Gastrocnemius medialis (tissue), 4 donors: ENCODE measurements around the gene GRIFIN.

Source experiments
- CTCF ChIP-seq, 5 experiments: fragments of 450-650 bp in 3 of 5; fragments of 200-600 bp in 2 of 5; sonication (generic) in 2 of 5; IDR thresholded peaks in 4 of 5; conservative IDR thresholded peaks in 1 of 5; 1 replicate in 4 of 5; 2 replicates in 1 of 5; pipeline ENCODE4 v1.5.1; 2016 to 2019; ENCODE audit warnings: antibody characterized with exemption in 5 of 5, mild to moderate bottlenecking in 3 of 5, moderate library complexity in 3 of 5
- POLR2A ChIP-seq, 2 donors: fragments of 450-650 bp; IDR thresholded peaks; one replicate each; pipeline ENCODE4 v1.6.1; 2017; ENCODE audit warnings: antibody characterized with exemption in 2 of 2, mild to moderate bottlenecking in 2 of 2, moderate library complexity in 2 of 2

- TF ChIP-seq CTCF (IDR thresholded peaks at IDR 0.05 in 4 of 5, conservative IDR thresholded peaks at IDR 0.05 in 1 of 5) (no peak), POLR2A (IDR thresholded peaks at IDR 0.05) (no peak)
Observed at GRCh38 chr7:2440608-2441245, 35.5 kb downstream of the GRIFIN start.
